A673 (cell line): ENCODE results near the gene FAM149A. TPM values are rescaled to one million over a fixed set of nuclear protein-coding genes. Genes with fewer than 3 reads are reported as not detected.

Source experiments
- BruUV-seq: library from RNA; stranded (reverse); fragments of 400-500 nt; replicated peaks from 2 replicates; lab custom pipeline; 2021; lab: Mats Ljungman, UMichigan
- CTCF ChIA-PET: fragments of 300-600 bp; sonication (Branson Sonifier 250); formaldehyde crosslinking; loops from one replicate; lab custom pipeline; 2022; ENCODE audit warnings: antibody characterized with exemption; lab: Charles Lee
- POLR2A ChIA-PET: fragments of 300-600 bp; sonication (Branson Sonifier 250); formaldehyde crosslinking; loops from one replicate; lab custom pipeline; 2022; ENCODE audit warnings: antibody characterized with exemption; ENCODE audit not compliant: low non-redundant PET; lab: Charles Lee
- DNase-seq: peaks from one replicate; pipeline ENCODE4 v3.0.0-alpha.2; 2015; ENCODE audit warnings: low spot score
- H3K27ac ChIP-seq: fragments of 200-600 bp; sonication (generic); 2 replicates; pipeline ENCODE4 v1.5.1; 2016; ENCODE audit warnings: mixed run types, low read depth, mild to moderate bottlenecking, mixed read lengths, antibody characterized with exemption, low read length; ENCODE audit not compliant: poor library complexity, severe bottlenecking
- H3K27me3 ChIP-seq: fragments of 200-600 bp; sonication (generic); replicated peaks from 2 replicates; pipeline ENCODE4 v1.6.1; 2017; ENCODE audit warnings: mixed run types, low read depth, mild to moderate bottlenecking, mixed read lengths, antibody characterized with exemption, low read length; ENCODE audit not compliant: insufficient read depth, poor library complexity
- H3K36me3 ChIP-seq: fragments of 200-600 bp; sonication (generic); 2 replicates; pipeline ENCODE4 v1.6.1; 2016; ENCODE audit warnings: mixed run types, mild to moderate bottlenecking, mixed read lengths, antibody characterized with exemption, low read length; ENCODE audit not compliant: insufficient read depth, poor library complexity, severe bottlenecking
- H3K4me1 ChIP-seq: fragments of 200-600 bp; sonication (generic); 2 replicates; pipeline ENCODE4 v1.6.1; 2017; ENCODE audit warnings: mixed run types, mild to moderate bottlenecking, mixed read lengths, antibody characterized with exemption, low read length; ENCODE audit not compliant: insufficient read depth, poor library complexity, severe bottlenecking
- H3K4me3 ChIP-seq: fragments of 200-600 bp; sonication (generic); 2 replicates; pipeline ENCODE4 v1.5.1; 2016; ENCODE audit warnings: low read depth, mixed run types, mild to moderate bottlenecking, mixed read lengths, low read length; ENCODE audit not compliant: poor library complexity, severe bottlenecking
- H3K9me3 ChIP-seq: fragments of 200-600 bp; sonication (generic); 2 replicates; pipeline ENCODE4 v1.6.1; 2016; ENCODE audit warnings: mixed run types, low read depth, mild to moderate bottlenecking, mixed read lengths, antibody characterized with exemption, low read length; ENCODE audit not compliant: poor library complexity, severe bottlenecking
- EZH2 ChIP-seq: fragments of 200-600 bp; sonication (generic); IDR thresholded peaks from 2 replicates; pipeline ENCODE4 v1.6.1; 2017; ENCODE audit warnings: borderline replicate concordance, low read depth, mild to moderate bottlenecking, mixed read lengths, antibody characterized with exemption, low read length; ENCODE audit not compliant: poor library complexity, severe bottlenecking
- intact Hi-C: fragments of 100-400 bp; cut with micrococcal nuclease; formaldehyde crosslinking; loops from one replicate; pipeline ENCODE4 v1.10.0; 2022; ENCODE audit not compliant: unreplicated experiment
- total RNA-seq: library from RNA; stranded (reverse); gene quantifications from 2 replicates; pipeline ENCODE4 v1.2.3, GENCODE V29; 2021
- TF ChIP-seq, protein P1 (sequence below): fragments of 300-800, 200-600 bp; sonication (generic); conservative IDR thresholded peaks from 2 replicates; pipeline ENCODE4 v1.5.1; 2017; ENCODE audit warnings: low read depth, mild to moderate bottlenecking, antibody characterized with exemption, low read length, moderate library complexity, mixed read lengths

FAM149A gene
- total RNA-seq, 1 experiment from 2014 or later: 0.90 TPM

DNA sequence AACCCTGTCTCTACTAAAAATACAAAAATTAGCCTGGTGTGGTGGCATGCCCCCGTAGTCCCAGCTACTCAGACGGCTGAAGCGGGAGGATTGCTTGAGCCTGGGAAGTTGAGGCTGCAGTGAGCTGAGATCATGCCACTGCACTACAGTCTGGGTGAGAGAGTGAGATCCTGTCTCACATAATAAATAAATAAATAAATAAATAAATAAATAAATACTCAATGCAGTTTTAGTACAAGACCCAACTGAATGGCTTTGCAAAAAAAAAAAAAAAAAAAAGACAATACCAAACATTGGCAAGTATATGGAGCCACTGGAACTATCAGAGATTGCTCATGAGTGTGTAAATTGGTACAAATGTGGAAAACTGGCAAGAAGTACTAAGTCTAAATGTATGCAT lies 83.6 kb downstream of the FAM149A start:
- H3K9me3 ChIP-seq: no peaks in the 10 kb centered on the region
- intact Hi-C loops: no loop called here
- POLR2A ChIA-PET: no interaction called here
- TF ChIP-seq, protein P1, sequence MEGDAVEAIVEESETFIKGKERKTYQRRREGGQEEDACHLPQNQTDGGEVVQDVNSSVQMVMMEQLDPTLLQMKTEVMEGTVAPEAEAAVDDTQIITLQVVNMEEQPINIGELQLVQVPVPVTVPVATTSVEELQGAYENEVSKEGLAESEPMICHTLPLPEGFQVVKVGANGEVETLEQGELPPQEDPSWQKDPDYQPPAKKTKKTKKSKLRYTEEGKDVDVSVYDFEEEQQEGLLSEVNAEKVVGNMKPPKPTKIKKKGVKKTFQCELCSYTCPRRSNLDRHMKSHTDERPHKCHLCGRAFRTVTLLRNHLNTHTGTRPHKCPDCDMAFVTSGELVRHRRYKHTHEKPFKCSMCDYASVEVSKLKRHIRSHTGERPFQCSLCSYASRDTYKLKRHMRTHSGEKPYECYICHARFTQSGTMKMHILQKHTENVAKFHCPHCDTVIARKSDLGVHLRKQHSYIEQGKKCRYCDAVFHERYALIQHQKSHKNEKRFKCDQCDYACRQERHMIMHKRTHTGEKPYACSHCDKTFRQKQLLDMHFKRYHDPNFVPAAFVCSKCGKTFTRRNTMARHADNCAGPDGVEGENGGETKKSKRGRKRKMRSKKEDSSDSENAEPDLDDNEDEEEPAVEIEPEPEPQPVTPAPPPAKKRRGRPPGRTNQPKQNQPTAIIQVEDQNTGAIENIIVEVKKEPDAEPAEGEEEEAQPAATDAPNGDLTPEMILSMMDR: no peak
- TF ChIP-seq EZH2: no peak
- BruUV-seq: no TSS peak
- peaks cover 16% of the 10 kb centered on the region for H3K4me1 ChIP-seq
- H3K27me3 ChIP-seq: no peaks in the 10 kb centered on the region
- no peak overlapping the region for H3K27ac ChIP-seq
- DNase-seq: no peak
- H3K36me3 ChIP-seq: no peaks in the 10 kb centered on the region
- H3K4me3 ChIP-seq: no peak overlapping the region
- CTCF ChIA-PET: no interaction called here

DNA sequence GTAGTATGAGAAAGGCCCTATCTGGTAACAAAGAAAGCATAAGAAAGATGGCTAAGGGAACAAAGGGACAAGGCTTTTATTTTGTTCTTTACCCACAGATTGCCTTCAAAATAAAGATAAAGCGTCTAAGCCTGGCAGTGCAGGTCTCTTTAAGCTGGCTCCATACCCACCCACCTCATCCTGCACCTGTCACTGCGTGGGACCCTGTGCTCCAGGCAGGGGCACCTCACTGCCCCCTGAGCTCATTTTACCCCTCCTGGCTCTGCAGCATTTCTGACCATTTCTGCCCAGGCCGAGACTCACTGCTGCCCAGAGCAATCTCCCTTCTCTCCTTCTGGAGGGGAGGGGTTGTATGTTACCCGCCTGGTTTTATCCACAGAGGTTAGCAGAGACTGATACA lies 85.2 kb downstream of the FAM149A start:
- no peaks in the 10 kb centered on the region for H3K9me3 ChIP-seq
- H3K27me3 ChIP-seq: no peaks in the 10 kb centered on the region
- H3K4me1 ChIP-seq: peaks cover 16% of the 10 kb centered on the region
- intact Hi-C loops: loop anchor here (5.0 kb wide), 1 partner anchor 122 kb away; the partner anchor contains the start of gene TLR3
- H3K4me3 ChIP-seq: no peak overlapping the region
- no peak overlapping the region for H3K27ac ChIP-seq
- BruUV-seq: no TSS peak
- ChIA-PET CTCF (interaction anchor here (0.8 kb wide), 1 partner anchor 14 kb away, joined by 3 read pairs; no protein-coding TSS in a partner anchor), POLR2A (no interaction called here)
- DNase-seq: no peak
- H3K36me3 ChIP-seq: no peaks in the 10 kb centered on the region
- TF ChIP-seq, protein P1: no peak
- no peak for TF ChIP-seq EZH2

DNA sequence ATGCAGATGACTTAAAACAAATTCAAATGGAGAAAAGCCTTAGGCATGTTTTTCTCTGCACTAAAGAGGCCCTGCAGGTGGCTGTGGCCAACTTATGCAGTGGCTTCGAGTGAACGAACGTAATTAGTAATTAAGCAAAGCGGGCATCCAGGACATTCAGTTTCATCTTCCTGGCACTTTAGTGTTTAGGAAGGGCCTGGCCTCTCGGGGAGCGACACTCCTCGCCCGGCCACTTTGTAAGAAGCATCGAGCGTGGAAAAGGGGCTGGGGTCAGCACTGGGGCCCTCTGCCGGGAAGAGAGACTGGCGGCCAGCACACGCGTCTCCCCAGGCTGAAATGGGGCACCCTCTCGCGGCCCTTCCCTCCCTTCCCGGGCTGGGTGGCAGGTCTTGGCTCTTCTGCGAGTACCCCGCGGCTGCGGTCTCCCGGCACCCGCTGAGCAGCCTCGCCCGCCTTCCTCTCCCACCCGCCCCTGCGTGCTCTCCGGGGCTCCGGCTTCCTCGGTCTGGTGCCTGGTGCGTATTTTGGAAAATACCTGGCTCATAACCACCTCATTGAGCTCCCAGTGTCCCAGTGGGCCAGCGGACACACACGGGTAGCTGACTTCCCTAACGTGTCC lies 86.2 kb downstream of the FAM149A start:
- Histone ChIP-seq H3K9me3 (no peaks in the 10 kb centered on the region), H3K4me1 (peaks cover 16% of the 10 kb centered on the region), H3K4me3 (peak overlapping the region; percentile 71), H3K27me3 (no peaks in the 10 kb centered on the region), H3K36me3 (no peaks in the 10 kb centered on the region), H3K27ac (peak overlapping the region; percentile 86)
- CTCF ChIA-PET: no interaction called here
- POLR2A ChIA-PET: no interaction called here
- peak; percentile 68 for DNase-seq
- no TSS peak for BruUV-seq
- intact Hi-C loops: loop anchor here (5.0 kb wide), 1 partner anchor 123 kb away; the partner anchor contains the start of gene TLR3
- TF ChIP-seq EZH2: no peak
- TF ChIP-seq, protein P1: 0 out of 2 replicates have a peak, but pooled peaks have one; percentile 27
